Activated CD8-positive, alpha-beta T cell treated with anti-CD3 and anti-CD28 coated beads for 36 hours (primary cell): Measurements from ENCODE around the gene ALKBH6. TPM values are rescaled to one million over a fixed set of nuclear protein-coding genes. Genes with fewer than 3 reads are reported as not detected.

Source experiments
- ATAC-seq: fragments of 200-7000 bp; cut with Tn5 transposase; one replicate; pipeline ENCODE4 v1.10.0; 2021; ENCODE audit warnings: mild to moderate bottlenecking, moderate library complexity
- CTCF ChIA-PET: fragments of 350-600 bp; sonication (Branson Sonifier 250); formaldehyde crosslinking; loops from one replicate; lab custom pipeline; 2021; ENCODE audit warnings: antibody characterized with exemption; lab: Charles Lee
- POLR2A ChIA-PET: fragments of 350-600 bp; sonication (Branson Sonifier 250); formaldehyde crosslinking; loops from one replicate; lab custom pipeline; 2021; ENCODE audit warnings: antibody characterized with exemption; lab: Charles Lee
- DNase-seq: peaks from one replicate; pipeline ENCODE4 v3.0.0-alpha.2; 2020
- H3K27ac Mint-ChIP-seq: one replicate; pipeline ENCODE4 v1.8.0; 2021; ENCODE audit warnings: mild to moderate bottlenecking, mixed read lengths
- H3K27me3 Mint-ChIP-seq: one replicate; pipeline ENCODE4 v1.8.0; 2021; ENCODE audit warnings: mixed read lengths
- H3K36me3 Mint-ChIP-seq: one replicate; pipeline ENCODE4 v1.8.0; 2021; ENCODE audit warnings: low read depth, mixed read lengths
- H3K4me1 Mint-ChIP-seq: one replicate; pipeline ENCODE4 v1.8.0; 2021; ENCODE audit warnings: low read depth, mixed read lengths
- H3K4me3 Mint-ChIP-seq: one replicate; pipeline ENCODE4 v1.8.0; 2021; ENCODE audit warnings: mild to moderate bottlenecking, moderate library complexity, mixed read lengths
- H3K9me3 Mint-ChIP-seq: one replicate; pipeline ENCODE4 v1.8.0; 2021; ENCODE audit warnings: mixed read lengths
- intact Hi-C: fragments of 100-400 bp; cut with micrococcal nuclease; formaldehyde crosslinking; loops from one replicate; pipeline ENCODE4 v1.10.0; 2022
- total RNA-seq, 2 experiments: library from RNA; stranded (reverse); gene quantifications; one replicate each; pipeline ENCODE4 v1.2.3, GENCODE V29; 2021
- TF ChIP-seq, protein P1 (sequence below): fragments of 200-600 bp; IDR thresholded peaks from one replicate; pipeline ENCODE4 v1.8.0; 2022; ENCODE audit warnings: antibody characterized with exemption, mild to moderate bottlenecking

ALKBH6 gene
- total RNA-seq, 2 experiments from 2014 or later = 36.5 to 37.5 TPM

DNA sequence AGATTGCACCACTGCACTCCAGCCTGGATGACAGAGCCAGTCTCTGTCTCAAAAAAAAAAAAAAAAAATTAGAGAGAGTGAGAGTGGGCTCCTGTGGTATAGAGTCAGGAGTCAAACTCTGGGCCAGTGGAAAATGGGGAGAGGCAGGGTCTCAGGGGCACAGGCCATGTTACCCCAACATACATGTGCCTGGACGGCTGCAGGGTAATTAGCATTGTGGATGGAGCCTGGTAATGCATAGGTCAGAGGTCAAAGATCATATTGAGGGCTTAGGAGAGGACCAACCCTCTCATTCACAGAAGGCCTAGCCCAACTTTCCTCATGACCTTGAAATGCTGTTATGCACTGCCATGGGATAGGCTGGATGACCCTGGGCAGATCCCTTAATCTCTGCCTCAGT, 11.5 kb upstream of the ALKBH6 start:
- TF ChIP-seq, protein P1, sequence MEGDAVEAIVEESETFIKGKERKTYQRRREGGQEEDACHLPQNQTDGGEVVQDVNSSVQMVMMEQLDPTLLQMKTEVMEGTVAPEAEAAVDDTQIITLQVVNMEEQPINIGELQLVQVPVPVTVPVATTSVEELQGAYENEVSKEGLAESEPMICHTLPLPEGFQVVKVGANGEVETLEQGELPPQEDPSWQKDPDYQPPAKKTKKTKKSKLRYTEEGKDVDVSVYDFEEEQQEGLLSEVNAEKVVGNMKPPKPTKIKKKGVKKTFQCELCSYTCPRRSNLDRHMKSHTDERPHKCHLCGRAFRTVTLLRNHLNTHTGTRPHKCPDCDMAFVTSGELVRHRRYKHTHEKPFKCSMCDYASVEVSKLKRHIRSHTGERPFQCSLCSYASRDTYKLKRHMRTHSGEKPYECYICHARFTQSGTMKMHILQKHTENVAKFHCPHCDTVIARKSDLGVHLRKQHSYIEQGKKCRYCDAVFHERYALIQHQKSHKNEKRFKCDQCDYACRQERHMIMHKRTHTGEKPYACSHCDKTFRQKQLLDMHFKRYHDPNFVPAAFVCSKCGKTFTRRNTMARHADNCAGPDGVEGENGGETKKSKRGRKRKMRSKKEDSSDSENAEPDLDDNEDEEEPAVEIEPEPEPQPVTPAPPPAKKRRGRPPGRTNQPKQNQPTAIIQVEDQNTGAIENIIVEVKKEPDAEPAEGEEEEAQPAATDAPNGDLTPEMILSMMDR = no peak
- no peak for DNase-seq
- no peaks in the 10 kb centered on the region for H3K9me3 Mint-ChIP-seq
- no peak overlapping the region for H3K27ac Mint-ChIP-seq
- CTCF ChIA-PET = no interaction called here
- H3K27me3 Mint-ChIP-seq = no peaks in the 10 kb centered on the region
- no peak for ATAC-seq
- H3K4me3 Mint-ChIP-seq = no peak overlapping the region
- POLR2A ChIA-PET = no interaction called here
- intact Hi-C loops = no loop called here
- peaks cover 19% of the 10 kb centered on the region for H3K36me3 Mint-ChIP-seq
- no peaks in the 10 kb centered on the region for H3K4me1 Mint-ChIP-seq

DNA sequence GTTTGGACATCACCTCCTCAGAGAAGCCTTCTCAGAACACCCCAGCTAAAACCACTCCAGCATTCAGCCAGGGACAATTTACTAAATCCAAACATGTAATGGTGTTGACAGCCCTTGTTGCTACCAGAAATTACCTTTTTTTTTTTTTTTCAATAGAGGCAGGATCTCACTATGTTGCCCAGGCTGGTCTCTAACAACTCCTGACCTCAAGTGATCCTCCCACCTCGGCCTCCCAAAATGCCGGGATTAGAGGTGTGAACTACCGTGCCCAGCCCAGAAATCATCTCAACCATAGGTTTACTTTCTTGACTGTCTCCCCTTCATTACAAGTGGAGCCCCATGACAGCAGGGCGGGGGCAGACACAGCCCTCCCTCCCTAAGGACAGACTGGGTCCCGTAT, 9.4 kb upstream of the ALKBH6 start:
- TF ChIP-seq, protein P1 = no peak
- Mint-ChIP-seq H3K4me3 (no peak overlapping the region), H3K27ac (no peak overlapping the region), H3K9me3 (no peaks in the 10 kb centered on the region), H3K36me3 (peaks cover 17% of the 10 kb centered on the region), H3K27me3 (no peaks in the 10 kb centered on the region), H3K4me1 (no peaks in the 10 kb centered on the region)
- CTCF ChIA-PET = no interaction called here
- POLR2A ChIA-PET = no interaction called here
- ATAC-seq (no peak), DNase-seq (no peak)
- intact Hi-C loops = no loop called here

DNA sequence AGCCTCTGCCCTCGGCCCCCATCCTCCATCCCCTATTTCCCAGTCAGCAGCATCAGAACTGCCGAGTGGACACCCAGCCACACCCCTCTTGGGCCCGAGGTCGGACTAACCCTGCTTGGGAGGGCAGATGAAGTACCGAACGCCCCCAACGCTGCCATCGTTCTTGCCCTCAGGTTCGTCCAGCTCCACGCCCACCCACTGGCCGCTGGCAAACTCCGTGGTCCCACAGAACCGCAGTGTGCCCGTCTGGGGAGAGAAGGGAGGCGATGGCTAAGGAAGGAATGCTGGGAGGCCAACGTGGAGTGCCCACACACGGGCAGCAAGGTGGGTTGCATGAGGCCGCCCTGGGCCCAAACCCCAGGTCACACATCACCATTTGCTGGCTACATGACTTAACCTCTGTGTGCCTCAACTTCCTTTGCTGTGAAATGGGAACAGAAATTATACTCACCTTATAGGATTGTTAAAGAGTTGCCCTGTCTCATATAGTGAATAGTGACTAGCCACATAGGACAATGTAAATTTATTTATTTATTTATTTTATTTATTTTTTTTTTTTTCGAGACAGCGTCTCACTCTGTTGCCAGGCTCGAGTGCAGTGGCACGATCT, 5.2 kb upstream of the ALKBH6 start:
- ATAC-seq = no peak
- no peak overlapping the region for H3K4me3 Mint-ChIP-seq
- H3K4me1 Mint-ChIP-seq = peaks cover 13% of the 10 kb centered on the region
- DNase-seq = no peak
- H3K36me3 Mint-ChIP-seq = peaks cover 18% of the 10 kb centered on the region
- H3K9me3 Mint-ChIP-seq = no peaks in the 10 kb centered on the region
- ChIA-PET POLR2A (interaction anchor here (0.9 kb wide), 1 partner anchor 11 kb away, joined by 3 read pairs; the partner anchor contains the start of gene SYNE4), CTCF (no interaction called here)
- H3K27me3 Mint-ChIP-seq = no peaks in the 10 kb centered on the region
- intact Hi-C loops = no loop called here
- H3K27ac Mint-ChIP-seq = no peak overlapping the region
- TF ChIP-seq, protein P1 = no peak

DNA sequence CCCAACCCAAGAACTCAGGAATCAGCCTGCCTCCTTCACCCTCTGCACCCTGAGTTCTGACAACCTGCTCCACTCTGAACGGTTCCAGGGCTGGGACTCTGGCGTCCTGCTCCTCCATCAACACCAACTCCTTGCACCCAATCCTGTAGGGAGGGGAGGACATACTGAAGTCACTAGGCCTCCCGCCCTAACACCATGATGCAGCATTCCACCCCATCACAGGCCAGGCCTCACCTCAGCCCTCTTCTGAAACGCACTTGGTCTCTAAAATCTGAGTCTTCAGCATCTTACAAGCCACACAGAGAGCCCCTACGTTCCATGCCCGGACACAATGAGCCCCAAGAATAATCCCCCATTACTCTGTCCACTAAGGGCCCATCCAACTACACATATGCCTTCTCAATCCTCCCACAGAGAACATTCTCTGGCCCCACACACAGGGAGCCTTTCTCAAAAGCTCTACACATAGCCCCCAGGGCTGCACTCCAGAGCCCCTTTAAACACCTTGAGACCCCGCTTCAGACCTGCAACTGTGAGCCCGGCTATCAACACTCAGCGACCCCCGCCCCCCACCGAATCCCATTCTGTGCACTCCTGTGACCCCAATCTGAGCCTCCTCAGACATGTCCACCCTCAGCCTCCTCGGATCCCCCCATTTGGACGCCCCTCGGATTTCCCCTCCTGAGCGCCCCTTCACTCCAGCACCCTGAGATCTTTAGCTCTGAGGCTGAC, 567 bp downstream of the ALKBH6 start:
- POLR2A ChIA-PET = interaction anchor here (0.5 to 1.4 kb wide), 3 partner anchors 8 to 90 kb away, joined by 3 to 6 read pairs (median 3); partner anchors contain the start of gene SDHAF1
- H3K4me1 Mint-ChIP-seq = peaks cover 31% of the 10 kb centered on the region

More for the DNA sequence above, 567 bp downstream of the ALKBH6 start:
- Mint-ChIP-seq H3K4me3 (peak overlapping the region; percentile 97), H3K36me3 (peaks cover 11% of the 10 kb centered on the region), H3K27ac (peak overlapping the region; percentile 97), H3K27me3 (no peaks in the 10 kb centered on the region), H3K9me3 (no peaks in the 10 kb centered on the region)
- ATAC-seq (no peak), DNase-seq (peak; percentile 14)
- TF ChIP-seq, protein P1 = no peak
- CTCF ChIA-PET = interaction anchor here (1.0 to 1.2 kb wide), 3 partner anchors 17 to 67 kb away, joined by 3 to 4 read pairs (median 3); partner anchors contain the start of gene THAP8
- intact Hi-C loops = no loop called here
